Gastroesophageal sphincter (tissue), 3 donors: ENCODE measurements around the gene CAMP.

ENCODE experiments used
- EP300 ChIP-seq: sonication (generic); formaldehyde crosslinking; IDR thresholded peaks from one replicate; pipeline ENCODE4 v1.6.1; 2017; ENCODE audit warnings: antibody characterized with exemption, mild to moderate bottlenecking
- POLR2A ChIP-seq, 2 donors: fragments of 450-650 bp; IDR thresholded peaks; one replicate each; pipeline ENCODE4 v1.6.1; 2017; ENCODE audit warnings: antibody characterized with exemption in 2 of 2, mild to moderate bottlenecking in 2 of 2, moderate library complexity in 1 of 2
- POLR2AphosphoS5 ChIP-seq: sonication (generic); formaldehyde crosslinking; IDR thresholded peaks from one replicate; pipeline ENCODE4 v1.6.1; 2017; ENCODE audit warnings: antibody characterized with exemption
- TF ChIP-seq, protein P1 (sequence below), 4 experiments: fragments of 200-600 bp in 2 of 4; fragments of 450-650 bp in 2 of 4; sonication (generic) in 1 of 4; IDR thresholded peaks; one replicate each; pipeline ENCODE4 v1.5.1; 2017 to 2019; ENCODE audit warnings: antibody characterized with exemption in 4 of 4, mild to moderate bottlenecking in 2 of 4, moderate library complexity in 2 of 4

DNA sequence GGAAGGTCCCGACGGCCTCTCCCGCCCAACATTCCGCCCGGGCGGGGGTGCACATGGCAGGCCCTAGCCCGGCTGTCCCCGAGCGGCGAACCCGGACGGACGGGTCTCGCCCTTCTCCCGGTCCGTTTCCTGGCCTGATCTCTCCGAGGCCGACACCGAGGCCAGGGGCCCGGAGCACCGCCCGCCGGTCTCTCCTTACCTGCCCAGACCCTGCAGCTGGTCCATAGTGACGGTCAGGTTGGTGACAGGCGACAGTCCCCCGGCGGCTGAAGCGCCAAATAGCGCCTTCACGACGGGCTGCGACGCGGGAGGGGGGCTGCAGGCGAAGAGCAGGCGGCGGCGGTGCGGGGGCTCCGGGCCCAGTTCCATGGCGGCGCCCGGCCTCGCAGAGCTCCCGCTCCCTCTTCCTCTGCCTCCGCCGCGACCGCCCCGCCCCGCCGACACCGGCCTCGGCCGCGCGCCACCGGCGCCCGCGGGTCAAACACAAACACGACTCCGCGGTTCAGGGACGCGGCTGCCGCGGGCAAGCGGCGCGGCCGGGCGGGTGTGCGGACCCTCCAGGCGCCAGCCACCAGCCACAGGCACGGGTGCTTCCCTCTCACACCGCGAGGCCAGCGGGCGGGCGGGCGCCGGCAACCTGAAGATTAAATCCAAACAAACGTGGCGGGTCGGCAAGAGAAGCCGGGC, 35.6 kb upstream of the CAMP start:
- TF ChIP-seq POLR2A (IDR thresholded peaks at IDR 0.05) (no peak), EP300 (no peak), POLR2AphosphoS5 (no peak)
- TF ChIP-seq, protein P1, sequence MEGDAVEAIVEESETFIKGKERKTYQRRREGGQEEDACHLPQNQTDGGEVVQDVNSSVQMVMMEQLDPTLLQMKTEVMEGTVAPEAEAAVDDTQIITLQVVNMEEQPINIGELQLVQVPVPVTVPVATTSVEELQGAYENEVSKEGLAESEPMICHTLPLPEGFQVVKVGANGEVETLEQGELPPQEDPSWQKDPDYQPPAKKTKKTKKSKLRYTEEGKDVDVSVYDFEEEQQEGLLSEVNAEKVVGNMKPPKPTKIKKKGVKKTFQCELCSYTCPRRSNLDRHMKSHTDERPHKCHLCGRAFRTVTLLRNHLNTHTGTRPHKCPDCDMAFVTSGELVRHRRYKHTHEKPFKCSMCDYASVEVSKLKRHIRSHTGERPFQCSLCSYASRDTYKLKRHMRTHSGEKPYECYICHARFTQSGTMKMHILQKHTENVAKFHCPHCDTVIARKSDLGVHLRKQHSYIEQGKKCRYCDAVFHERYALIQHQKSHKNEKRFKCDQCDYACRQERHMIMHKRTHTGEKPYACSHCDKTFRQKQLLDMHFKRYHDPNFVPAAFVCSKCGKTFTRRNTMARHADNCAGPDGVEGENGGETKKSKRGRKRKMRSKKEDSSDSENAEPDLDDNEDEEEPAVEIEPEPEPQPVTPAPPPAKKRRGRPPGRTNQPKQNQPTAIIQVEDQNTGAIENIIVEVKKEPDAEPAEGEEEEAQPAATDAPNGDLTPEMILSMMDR (IDR thresholded peaks at IDR 0.05): no peak
